Muscle of leg (tissue), 16 donors: ENCODE measurements around the gene MAP3K3. TPM values are rescaled to one million over a fixed set of nuclear protein-coding genes. Genes with fewer than 3 reads are reported as not detected.

Experiments used
- DNase-seq: peaks from one replicate; pipeline ENCODE4 v3.0.0; 2013
- H3K27ac ChIP-seq: one replicate; pipeline ENCODE4 v1.5.1; 2013; ENCODE audit warnings: mild to moderate bottlenecking, low read length, control low read depth
- H3K27me3 ChIP-seq: one replicate; pipeline ENCODE4 v1.6.1; 2013; ENCODE audit warnings: low read length; ENCODE audit not compliant: control insufficient read depth, insufficient read depth
- H3K36me3 ChIP-seq: one replicate; pipeline ENCODE4 v1.6.1; 2013; ENCODE audit warnings: low read length; ENCODE audit not compliant: control insufficient read depth, insufficient read depth
- H3K4me1 ChIP-seq: one replicate; pipeline ENCODE4 v1.6.1; 2013; ENCODE audit warnings: low read length; ENCODE audit not compliant: control insufficient read depth, insufficient read depth
- H3K4me3 ChIP-seq: one replicate; pipeline ENCODE4 v1.5.1; 2013; ENCODE audit warnings: low read length, control low read depth
- H3K9me3 ChIP-seq: replicated peaks from 2 replicates; pipeline ENCODE4 v1.6.1; 2013; ENCODE audit warnings: low read depth, low read length; ENCODE audit not compliant: control insufficient read depth
- WGBS: methylation state at CpG from one replicate; pipeline ENCODE4 v1.1.5; 2013; ENCODE audit warnings: missing lambda C conversion rate; ENCODE audit not compliant: insufficient coverage; 5-methylcytosine and 5-hydroxymethylcytosine counted together
- long read RNA-seq, 11 donors: transcript quantifications; one replicate each; lab custom pipeline, GENCODE V29; 2026
- polyA plus RNA-seq, 8 donors: library from polyadenylated mRNA; unstranded; fragments of 120-200 nt; gene quantifications; one replicate each; pipeline versions ENCODE4 v1.2.1 to v1.2.3, GENCODE V29; 2013; ENCODE audit warnings: inconsistent platforms in 1 of 8, low replicate concordance in 1 of 8; ENCODE audit not compliant: insufficient read length in 8 of 8, insufficient read depth in 1 of 8
- total RNA-seq: library from RNA; stranded (reverse); fragments of 120-200 nt; gene quantifications from one replicate; pipeline ENCODE4 v1.2.4, GENCODE V29; 2013

The MAP3K3 gene
- total RNA-seq (23.7 TPM), polyA plus RNA-seq (10 to 100 TPM; 20.5 to 26.7 (median 22.7) TPM)
- long read RNA-seq, donor 1, partial matches to known transcripts = 0 of 2 reads
- long read RNA-seq, donor 1, other reads (novel, unspliced or antisense) = 0 of 2 reads
- long read RNA-seq, donor 2 = 0 reads
- long read RNA-seq, donor 3, partial matches to known transcripts = 5 of 9 reads
- long read RNA-seq, donor 3, other reads (novel, unspliced or antisense) = 0 of 9 reads
- long read RNA-seq, donor 4, full-length matches to known transcripts = 3 of 8 reads
- long read RNA-seq, donor 4, partial matches to known transcripts = 5 of 8 reads
- long read RNA-seq, donor 4, other reads (novel, unspliced or antisense) = 0 of 8 reads
- long read RNA-seq, donor 5, full-length matches to known transcripts = 5 of 30 reads
- long read RNA-seq, donor 5, partial matches to known transcripts = 25 of 30 reads
- long read RNA-seq, donor 5, other reads (novel, unspliced or antisense) = 0 of 30 reads
- long read RNA-seq, donor 6, partial matches to known transcripts = 0 of 2 reads
- long read RNA-seq, donor 6, other reads (novel, unspliced or antisense) = 0 of 2 reads
- long read RNA-seq, donor 7, full-length matches to known transcripts = 2 of 2 reads
- long read RNA-seq, donor 7, partial matches to known transcripts = 0 of 2 reads
- long read RNA-seq, donor 7, other reads (novel, unspliced or antisense) = 0 of 2 reads
- long read RNA-seq, donor 8, partial matches to known transcripts = 0 of 1 reads
- long read RNA-seq, donor 8, other reads (novel, unspliced or antisense) = 0 of 1 reads
- long read RNA-seq, donor 9, partial matches to known transcripts = 0 of 1 reads
- long read RNA-seq, donor 9, other reads (novel, unspliced or antisense) = 0 of 1 reads
- long read RNA-seq, donor 10, partial matches to known transcripts = 0 of 3 reads
- long read RNA-seq, donor 10, other reads (novel, unspliced or antisense) = 0 of 3 reads
- long read RNA-seq, donor 11 = 0 reads

GRCh38 chr17:63621684-63622573, at the start of gene MAP3K3:
TSS of gene MAP3K3 (plus strand) at chr17:63622417. CDS start at chr17:63622760, 343 bp downstream.
- peaks cover 12% of the 10 kb centered on the region for H3K4me1 ChIP-seq

GRCh38 chr17:63573634-63574033, 48.6 kb upstream of the MAP3K3 start:
- Histone ChIP-seq H3K36me3 (peaks cover 5% of the 10 kb centered on the region), H3K27ac (no peak overlapping the region), H3K4me3 (no peak overlapping the region), H3K4me1 (no peaks in the 10 kb centered on the region), H3K27me3 (no peaks in the 10 kb centered on the region), H3K9me3 (no peaks in the 10 kb centered on the region)
- WGBS = 100% methylated on average over 2 of the region's 5 CpGs
- no peak for DNase-seq

More at GRCh38 chr17:63621684-63622573, at the start of gene MAP3K3:
- under 1% methylated on average over 57 of the region's 75 CpGs for WGBS
- Histone ChIP-seq H3K36me3 (no peaks in the 10 kb centered on the region), H3K9me3 (no peaks in the 10 kb centered on the region), H3K27me3 (no peaks in the 10 kb centered on the region), H3K27ac (peak within 1 kb of the TSS; percentile 83), H3K4me3 (peak within 1 kb of the TSS; percentile 78)
- DNase-seq = peak; percentile 100

- 93% methylated on average over 7 of the region's 7 CpGs for WGBS
- H3K27ac ChIP-seq = no peak overlapping the region
- H3K27me3 ChIP-seq = no peaks in the 10 kb centered on the region
- H3K4me3 ChIP-seq = no peak overlapping the region
- no peaks in the 10 kb centered on the region for H3K4me1 ChIP-seq
- H3K9me3 ChIP-seq = no peaks in the 10 kb centered on the region
- peaks cover 34% of the 10 kb centered on the region for H3K36me3 ChIP-seq
- no peak for DNase-seq
Observed at GRCh38 chr17:63578027-63578768, 44.0 kb upstream of the MAP3K3 start.

GRCh38 chr17:63578769-63579111, 43.5 kb upstream of the MAP3K3 start:
- Histone ChIP-seq H3K27me3 (no peaks in the 10 kb centered on the region), H3K27ac (no peak overlapping the region), H3K4me3 (no peak overlapping the region), H3K9me3 (no peaks in the 10 kb centered on the region), H3K4me1 (no peaks in the 10 kb centered on the region), H3K36me3 (peaks cover 39% of the 10 kb centered on the region)
- 69% methylated on average over 3 of the region's 5 CpGs for WGBS
- DNase-seq = no peak

- Histone ChIP-seq H3K27ac (no peak overlapping the region), H3K4me1 (no peaks in the 10 kb centered on the region), H3K27me3 (no peaks in the 10 kb centered on the region), H3K36me3 (peaks cover 44% of the 10 kb centered on the region), H3K9me3 (no peaks in the 10 kb centered on the region), H3K4me3 (no peak overlapping the region)
- no peak for DNase-seq
- 90% methylated on average over 9 of the region's 11 CpGs for WGBS
Observed at GRCh38 chr17:63579633-63580032, 42.6 kb upstream of the MAP3K3 start.

- 100% methylated on average over 2 of the region's 5 CpGs for WGBS
- DNase-seq = no peak
- no peak overlapping the region for H3K27ac ChIP-seq
- H3K4me3 ChIP-seq = no peak overlapping the region
- H3K9me3 ChIP-seq = no peaks in the 10 kb centered on the region
- H3K36me3 ChIP-seq = peaks cover 78% of the 10 kb centered on the region
- no peaks in the 10 kb centered on the region for H3K27me3 ChIP-seq
- H3K4me1 ChIP-seq = no peaks in the 10 kb centered on the region
Observed at GRCh38 chr17:63587770-63588169, 34.4 kb upstream of the MAP3K3 start.

GRCh38 chr17:63588797-63589196, 33.4 kb upstream of the MAP3K3 start:
- H3K36me3 ChIP-seq = peaks cover 75% of the 10 kb centered on the region
- WGBS = 94% methylated on average over 11 of the region's 11 CpGs
- H3K4me3 ChIP-seq = no peak overlapping the region
- no peaks in the 10 kb centered on the region for H3K27me3 ChIP-seq
- no peak overlapping the region for H3K27ac ChIP-seq
- no peak for DNase-seq
- H3K9me3 ChIP-seq = no peaks in the 10 kb centered on the region
- no peaks in the 10 kb centered on the region for H3K4me1 ChIP-seq

GRCh38 chr17:63589646-63590045, 32.6 kb upstream of the MAP3K3 start:
- H3K4me3 ChIP-seq = no peak overlapping the region
- H3K27ac ChIP-seq = no peak overlapping the region
- 100% methylated on average over 1 of the region's 1 CpG for WGBS
- DNase-seq = no peak
- H3K4me1 ChIP-seq = no peaks in the 10 kb centered on the region
- H3K9me3 ChIP-seq = no peaks in the 10 kb centered on the region
- no peaks in the 10 kb centered on the region for H3K27me3 ChIP-seq
- peaks cover 71% of the 10 kb centered on the region for H3K36me3 ChIP-seq

- 80% methylated on average over 1 of the region's 3 CpGs for WGBS
- H3K36me3 ChIP-seq = peaks cover 48% of the 10 kb centered on the region
Observed at GRCh38 chr17:63592797-63593196, 29.4 kb upstream of the MAP3K3 start.

More at GRCh38 chr17:63592797-63593196, 29.4 kb upstream of the MAP3K3 start:
- Histone ChIP-seq H3K27me3 (no peaks in the 10 kb centered on the region), H3K4me3 (no peak overlapping the region), H3K4me1 (no peaks in the 10 kb centered on the region), H3K9me3 (no peaks in the 10 kb centered on the region), H3K27ac (no peak overlapping the region)
- no peak for DNase-seq
